NCI-H2227 treated with DMSO at 0.1 percent for 48 hours (cell line): ENCODE measurements around the gene AADACL4.

Experiments used
- DNase-seq: peaks from one replicate; lab custom pipeline; 2025; lab: John Stamatoyannopoulos, UW

Gene AADACL4

DNA sequence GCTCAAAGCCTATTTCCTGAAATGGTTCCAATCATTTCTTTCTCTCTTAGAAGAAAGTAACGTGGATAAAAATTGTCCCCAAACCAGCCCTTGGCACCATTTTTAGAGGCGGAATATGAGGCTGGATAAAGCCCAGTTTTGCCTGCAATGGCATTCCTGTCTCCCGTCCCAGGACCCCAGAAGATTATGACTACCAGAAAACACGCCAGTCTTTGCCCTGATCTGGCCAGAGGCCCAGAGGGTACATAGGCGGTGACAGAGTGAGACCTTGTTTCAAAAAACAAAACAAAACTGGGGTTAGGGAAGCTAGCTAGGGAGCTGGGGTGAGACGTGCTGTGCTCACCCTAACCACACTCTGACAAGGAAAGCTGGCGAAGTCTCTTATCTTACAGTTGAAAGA, at the start of gene AADACL4:
Gene AADACL4 (plus strand): TSS at position 301 of the 400 bp plus-strand sequence. CDS start 462 bp downstream, outside the sequence.
- no peak for DNase-seq

DNA sequence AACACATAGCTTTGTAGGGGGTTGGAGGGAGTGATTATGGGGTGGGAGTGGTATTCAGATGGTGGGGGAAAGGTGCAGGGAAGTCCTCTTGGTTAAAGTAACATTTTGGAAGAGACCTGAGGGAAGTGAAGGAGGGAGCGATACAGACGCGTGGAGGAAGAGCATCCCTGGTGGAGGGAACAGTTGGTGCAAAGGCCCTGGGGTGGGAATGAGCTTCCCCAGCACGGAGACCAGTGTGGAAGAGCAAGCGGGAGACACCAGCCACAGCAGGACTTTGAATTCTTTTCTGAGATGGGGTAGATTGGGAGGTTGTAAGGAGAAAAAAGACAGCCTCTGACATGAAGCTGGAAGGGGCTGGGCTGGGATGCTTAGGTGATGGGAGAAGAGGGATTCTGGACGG, 49.4 kb upstream of the AADACL4 start:
- DNase-seq, result no peak

DNA sequence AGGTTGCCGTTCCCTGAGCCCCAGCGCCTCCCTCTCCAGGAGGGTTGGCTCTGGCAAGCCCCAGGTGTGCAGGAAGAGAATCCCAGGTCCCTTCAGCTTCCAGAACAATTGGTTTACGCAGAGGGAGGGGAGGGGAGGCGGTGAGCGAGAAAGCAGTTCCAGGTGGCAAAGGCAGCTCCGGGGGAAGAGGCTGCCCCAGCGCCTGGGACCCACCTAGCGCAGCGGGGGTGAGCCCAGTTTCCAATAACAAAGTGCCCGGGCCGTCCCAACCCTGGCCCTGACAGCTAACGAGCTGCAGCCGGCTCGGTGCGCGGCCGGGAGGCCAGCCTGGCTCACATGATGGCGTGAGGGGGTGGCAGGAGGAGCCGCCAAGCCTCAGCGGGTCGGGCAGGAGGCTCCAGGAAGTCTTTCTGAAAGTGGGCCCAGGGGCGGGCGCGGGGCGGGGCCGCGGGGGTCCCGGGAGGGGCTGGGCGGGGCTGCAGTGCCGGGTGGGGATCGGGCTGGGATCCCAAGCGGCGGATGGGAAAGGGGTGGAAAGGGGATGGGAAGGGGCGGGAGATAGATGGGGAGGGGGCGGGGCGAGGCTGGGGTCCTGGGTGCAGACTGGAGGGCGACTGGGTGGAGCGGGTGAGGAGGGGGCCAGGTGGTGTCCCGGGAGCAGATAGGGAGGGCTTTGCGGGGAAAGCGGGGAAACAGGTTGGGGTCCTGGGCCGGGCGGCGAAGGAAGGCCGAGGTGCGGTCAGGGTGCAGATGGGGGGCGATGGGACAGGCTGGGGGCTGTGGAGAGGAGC, 48.7 kb upstream of the AADACL4 start:
- no peak for DNase-seq

DNA sequence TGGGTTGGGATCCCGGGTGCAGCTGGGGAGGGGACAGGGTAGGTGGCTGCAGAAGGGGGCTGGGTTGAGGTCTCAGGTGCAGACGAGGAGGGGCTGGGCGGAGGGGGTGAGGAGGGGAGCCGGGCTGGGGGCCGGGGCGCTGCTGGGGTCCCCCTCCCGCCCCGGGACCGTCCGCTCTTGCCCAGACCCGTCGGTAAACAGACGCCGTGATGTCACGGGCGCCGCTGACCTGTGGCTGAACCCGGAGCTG, 48.2 kb upstream of the AADACL4 start:
- no peak for DNase-seq

DNA sequence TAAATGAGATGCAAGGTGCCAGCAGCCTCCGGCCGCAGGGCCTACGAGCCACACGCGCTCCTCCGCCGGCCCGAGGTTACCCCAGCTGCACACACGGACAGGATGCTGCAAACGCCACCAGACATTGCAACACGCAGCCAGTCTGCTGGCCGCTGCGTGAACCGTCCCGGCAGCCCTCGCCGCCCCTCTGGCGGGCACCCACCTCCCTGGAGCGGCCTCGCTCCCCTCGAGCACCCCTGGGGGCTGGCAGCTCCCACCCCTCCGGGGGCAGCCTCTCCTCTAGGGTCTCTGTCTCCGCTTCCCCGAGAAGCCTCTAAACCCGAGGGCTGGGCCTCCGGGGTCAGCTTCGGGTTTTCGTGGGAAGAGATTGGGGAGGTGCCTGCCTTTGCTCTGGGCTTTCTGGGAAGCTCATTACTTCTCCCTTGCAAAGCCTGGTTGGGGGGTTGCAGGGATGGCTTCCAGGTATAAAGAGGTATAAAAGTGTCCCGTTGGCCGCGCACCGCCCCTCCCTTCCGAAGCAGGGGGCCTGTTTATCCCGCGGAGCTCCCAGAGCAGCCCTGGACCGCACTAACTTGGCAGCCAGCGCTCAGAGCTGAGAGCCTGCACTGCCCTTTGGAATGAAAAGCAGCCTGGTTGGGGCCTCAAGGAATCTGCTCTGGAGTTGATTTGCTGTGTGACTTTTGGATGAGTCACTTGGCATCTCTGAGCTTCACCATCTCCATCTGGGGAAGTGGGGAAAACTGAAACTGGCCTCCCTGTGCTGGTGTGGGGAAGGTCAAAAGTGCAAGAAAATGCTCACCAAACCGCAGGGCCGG, 47.7 kb upstream of the AADACL4 start:
- DNase-seq, result no peak

DNA sequence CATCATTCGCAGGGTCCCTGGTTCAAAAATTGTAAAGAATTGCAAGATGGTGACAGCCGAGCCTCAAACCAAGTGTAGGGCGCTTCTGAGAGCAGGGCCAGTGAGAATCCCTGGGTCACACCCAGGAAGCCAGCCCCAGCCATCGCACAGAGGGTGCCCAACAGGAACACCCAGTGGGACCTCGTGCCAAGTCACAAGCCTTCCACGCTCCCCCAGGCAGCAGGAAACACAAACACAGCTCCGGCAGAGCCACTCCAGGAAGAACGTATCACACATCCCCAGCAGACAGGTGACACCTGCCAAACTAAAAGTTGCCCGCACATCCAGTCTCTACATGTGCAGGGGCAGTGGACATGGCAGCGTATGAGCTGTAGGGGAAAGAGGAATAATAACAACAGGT, 46.1 kb upstream of the AADACL4 start:
- DNase-seq, result no peak

DNA sequence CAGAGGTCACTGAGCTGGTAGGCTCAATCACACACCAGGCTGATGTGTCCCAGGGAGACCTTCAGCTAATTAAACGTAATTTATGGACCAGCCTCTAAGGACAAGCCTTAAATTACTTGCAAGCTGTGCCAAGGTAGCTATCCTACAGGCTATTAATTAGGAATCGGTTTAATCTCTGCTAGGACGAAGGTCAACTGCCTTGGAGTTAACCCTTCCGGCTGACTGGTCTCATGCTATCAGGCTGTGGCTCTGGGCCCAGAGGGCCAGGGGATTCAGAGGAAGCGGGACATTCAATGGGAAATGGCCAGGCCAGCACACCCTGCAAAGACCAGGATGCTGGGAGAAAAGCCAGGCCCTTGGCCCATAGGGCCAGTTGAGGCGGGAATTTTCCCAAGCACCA, 44.9 kb upstream of the AADACL4 start:
- no peak for DNase-seq

DNA sequence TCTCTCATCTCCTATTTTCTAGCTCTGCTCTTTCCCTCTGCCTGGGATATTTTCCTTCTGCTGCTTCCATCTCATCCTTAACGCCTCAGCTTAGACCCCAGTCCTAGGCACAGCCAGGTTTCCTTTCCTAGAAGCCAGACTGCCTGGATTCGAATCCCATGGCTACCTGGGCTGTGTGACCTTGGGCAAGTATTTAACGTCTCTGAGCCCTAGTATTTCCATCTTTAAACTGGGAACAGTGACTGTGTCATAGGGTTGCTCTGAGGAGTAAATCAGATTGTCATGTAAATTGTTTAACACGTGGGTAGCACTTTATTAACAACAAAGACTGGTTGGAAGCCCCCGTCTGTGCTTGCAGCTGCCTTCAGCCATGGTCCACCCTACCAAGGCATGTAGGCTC, 44.2 kb upstream of the AADACL4 start:
- no peak for DNase-seq

DNA sequence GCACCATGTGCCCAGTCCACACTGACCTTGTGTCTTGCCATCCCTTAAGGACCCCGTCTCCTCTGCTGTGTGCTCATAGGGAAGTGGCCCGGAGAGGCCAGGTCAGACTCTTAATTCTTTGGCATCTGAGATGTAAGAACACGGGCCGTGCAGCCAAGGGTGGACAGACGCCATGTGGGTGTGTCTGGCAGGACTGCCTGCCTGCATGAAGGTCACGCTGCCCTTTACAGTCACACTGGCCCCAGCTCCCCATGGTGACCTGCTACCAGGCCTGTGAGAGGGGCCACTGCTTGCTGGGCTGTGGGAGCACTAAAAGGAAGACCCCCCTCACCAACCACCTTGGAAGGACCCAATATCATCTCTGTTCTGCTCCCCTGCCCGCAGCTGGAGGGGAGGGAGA, 43.5 kb upstream of the AADACL4 start:
- DNase-seq, result no peak

DNA sequence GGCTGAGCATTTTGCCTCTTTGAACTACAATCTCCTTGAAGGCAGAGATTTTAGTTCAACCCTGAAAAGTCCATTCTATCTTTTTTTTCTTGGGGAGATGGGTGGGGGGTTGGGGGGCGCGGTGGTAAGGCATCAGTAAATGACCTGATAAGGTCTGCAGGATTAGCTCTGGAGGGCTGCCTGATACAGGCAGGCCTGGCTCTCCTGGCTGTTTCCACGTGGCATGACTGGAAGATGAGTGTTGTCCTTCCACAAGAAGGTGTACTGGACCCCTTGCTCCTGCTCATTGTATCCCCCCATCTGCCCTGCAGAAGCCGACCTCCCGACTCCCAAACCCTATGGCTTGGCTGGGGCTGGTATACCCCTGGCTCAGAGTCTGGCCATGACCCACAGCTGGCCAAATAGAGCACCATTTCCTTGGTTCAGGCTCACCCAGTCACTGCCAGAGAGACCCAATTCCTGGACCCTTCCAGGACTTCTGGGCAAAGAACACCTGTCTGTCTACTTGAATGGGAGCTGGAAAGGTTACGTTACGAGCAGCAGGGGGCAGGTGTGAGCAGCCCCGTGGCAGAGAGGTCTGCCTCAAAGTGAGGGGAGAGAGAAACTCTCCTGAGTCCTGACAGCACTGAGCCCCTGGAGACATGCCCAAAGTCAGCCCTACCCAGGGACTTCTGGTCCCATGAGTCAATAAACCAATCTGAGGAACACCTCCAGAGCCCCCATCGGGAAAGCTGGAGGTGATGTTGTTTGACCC, 42.8 kb upstream of the AADACL4 start:
- DNase-seq, result no peak

DNA sequence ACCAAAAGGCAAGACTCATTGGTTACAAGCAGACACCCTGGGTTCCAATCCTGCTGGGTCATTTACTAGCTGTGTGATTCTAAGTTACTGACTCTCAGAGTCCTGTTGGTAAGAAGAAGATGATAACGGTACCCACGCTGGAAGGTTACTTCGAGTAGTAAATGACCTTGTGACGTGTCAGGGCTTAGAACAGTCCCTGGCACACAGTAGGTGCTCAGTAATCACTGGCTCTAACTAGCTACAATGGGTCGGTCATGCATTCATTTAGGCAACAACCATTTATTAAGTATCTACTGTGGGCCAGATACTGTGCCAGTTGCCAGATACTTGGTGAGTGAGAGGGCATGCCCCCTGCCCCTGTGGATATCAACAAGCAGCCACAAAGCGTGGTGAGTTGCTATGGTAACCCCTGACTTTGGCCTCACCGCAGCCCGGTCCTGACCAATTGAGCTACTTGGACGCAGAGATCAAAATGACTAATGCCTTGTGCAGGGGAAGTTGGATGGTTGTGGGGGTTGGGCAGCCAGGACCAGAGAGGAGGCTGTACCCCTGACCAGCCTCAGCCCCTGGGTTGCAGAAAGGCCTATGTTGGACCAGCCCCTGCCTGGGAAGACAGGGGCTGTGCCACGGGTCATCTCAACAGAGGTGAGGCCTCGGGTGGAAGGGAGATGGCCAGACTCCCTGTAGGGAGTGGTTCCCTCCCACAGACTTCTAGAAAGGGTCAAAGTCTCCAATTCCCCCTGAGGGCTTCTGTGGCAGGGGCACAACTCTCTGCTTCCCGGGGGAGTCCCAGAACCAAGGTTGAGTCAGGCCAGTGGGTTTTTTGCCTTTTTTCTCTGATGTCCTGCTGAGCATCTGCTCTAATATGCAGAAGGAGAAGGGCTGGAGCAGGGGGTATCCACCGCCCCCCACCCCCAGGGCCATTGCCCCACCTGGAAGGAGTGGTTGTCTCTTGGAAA, 41.9 kb upstream of the AADACL4 start:
- DNase-seq, result no peak

DNA sequence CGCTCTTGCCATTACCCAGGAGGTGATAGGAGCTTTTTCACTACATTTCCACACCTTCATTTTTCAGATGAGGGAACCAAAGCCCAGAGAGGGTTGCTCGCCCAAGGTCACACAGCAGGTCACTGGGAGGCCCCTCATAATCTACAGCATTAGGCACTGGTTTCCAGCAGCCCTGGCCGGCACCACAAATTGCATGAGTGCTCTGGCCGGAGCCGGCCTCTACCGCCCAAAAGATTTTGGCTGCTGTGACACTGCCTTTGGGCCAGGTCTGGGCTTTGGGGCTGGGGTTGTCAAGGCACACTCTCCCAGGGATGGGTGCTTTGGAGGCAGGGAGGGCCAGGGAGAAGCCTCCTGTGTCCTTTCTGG, 41.2 kb upstream of the AADACL4 start:
- DNase-seq, result no peak

DNA sequence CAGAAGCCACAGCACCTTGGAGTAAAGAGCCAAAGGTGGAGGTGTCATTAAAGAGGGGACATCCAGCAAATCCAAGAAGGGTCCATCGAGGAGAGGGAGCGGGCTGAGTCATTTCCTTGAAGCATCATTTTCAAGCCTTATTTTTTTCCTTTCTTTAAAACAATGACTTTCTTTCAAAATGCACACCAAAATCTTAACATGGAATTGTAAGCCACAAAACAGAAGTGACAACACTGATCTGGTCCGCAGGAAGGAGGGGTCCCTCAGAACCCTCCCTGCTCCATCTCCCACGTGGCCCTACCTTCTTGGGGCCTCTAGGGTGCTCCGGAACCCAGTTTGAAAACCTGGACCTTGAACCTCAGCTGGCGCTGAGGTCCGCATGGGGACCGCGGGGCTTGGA, 40.7 kb upstream of the AADACL4 start:
- DNase-seq, result no peak

DNA sequence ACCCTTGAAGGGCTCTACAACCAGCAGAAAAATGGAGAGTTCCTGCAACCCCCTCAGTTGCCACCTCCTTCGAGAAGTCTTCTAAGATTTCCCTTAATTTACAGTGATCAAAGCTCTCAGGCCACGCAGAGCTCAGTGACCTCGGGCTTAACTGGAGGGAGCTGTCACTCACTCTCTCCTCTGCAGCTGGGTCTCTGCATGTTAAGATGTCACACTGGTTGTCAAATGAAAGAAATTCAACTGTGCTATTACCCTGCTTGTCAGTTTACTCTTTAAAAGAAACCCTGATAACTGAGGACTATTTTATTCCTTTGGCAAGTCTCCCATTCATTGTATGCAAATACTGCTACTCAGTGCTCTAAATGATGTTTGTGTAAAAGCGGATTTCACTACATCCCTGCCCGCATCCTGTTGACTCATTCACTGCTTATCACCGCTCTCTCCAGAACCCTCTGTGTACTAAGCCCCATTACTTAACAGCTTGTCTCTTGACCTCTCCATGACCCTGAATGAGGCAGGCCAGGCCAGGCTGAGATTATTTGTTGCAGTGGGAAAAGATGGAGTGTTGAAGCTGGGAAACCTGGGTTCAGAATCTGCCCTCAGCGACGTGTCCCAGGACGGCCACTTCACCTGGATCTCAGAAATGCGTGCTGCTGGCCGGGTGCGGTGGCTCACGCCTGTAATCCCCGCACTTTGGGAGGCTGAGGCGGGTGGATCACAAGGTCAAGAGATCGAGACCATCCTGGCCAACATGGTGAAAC, 39.6 kb upstream of the AADACL4 start:
- DNase-seq, result no peak

DNA sequence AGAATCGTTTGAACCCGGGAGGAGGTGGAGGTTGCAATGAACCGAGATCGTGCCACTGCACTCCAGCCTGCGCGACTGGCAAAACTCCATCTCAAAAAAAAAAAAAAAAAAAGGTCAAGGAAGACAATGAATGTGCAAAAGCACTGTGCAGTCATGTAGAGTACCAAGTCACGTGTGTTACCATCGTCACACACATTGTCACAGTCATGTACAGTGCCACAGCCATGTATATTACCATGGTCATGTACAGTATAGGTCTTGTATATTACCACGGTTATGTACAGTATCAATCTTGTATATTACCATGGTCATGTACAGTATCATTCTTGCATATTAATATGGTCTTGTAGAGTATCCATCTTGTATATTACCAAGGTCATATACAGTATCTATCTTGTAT, 38.9 kb upstream of the AADACL4 start:
- DNase-seq, result no peak

DNA sequence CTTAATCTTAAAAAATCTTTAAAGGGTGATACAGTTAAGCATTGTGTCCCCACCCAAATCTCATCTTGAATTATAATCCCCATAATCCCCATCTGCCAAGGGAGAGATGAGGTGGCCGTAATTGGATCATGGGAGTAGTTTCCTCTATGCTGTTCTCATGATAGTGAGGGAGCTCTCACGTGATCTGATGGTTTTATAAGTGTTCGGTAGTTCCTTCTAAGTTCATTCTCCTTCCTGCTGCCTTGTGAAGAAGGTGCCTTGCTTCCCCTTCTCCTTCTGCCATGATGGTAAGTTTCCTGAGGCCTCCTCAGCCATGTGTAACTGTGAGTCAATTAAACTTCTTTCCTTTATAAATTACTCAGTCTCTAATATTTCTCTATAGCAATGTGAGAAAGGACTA, 36.6 kb upstream of the AADACL4 start:
- DNase-seq, result no peak

DNA sequence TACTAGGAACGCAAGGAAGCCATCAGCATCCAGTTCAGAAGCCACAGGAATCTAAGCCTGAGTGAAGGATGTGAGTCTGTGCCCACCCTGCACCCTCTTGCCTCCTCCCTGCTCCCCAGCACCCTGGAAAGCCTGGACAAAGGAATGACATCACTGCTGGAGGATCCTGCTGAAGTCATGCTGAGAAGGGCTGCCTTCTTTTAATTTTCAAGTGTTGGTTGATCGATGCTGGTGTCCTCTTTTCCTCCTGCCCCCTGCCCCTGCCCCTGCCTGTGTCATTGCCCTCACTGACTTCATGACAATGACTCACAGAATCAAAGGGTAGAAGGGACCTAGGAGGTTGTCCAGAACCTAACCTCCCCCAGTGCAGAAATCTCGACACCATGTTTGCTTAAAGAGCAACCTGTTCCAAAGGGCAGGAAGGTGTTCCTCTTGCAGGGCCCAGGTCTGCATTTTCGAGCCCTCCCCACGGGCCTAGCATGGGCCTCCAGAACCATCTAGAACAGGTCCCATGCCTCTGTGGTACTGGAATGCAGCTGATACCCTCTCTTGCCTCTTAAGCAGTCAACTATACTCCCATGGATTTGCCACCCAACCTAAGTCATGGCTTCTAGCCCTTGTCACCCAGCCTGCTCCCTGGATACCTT, 35.5 kb upstream of the AADACL4 start:
- no peak for DNase-seq

DNA sequence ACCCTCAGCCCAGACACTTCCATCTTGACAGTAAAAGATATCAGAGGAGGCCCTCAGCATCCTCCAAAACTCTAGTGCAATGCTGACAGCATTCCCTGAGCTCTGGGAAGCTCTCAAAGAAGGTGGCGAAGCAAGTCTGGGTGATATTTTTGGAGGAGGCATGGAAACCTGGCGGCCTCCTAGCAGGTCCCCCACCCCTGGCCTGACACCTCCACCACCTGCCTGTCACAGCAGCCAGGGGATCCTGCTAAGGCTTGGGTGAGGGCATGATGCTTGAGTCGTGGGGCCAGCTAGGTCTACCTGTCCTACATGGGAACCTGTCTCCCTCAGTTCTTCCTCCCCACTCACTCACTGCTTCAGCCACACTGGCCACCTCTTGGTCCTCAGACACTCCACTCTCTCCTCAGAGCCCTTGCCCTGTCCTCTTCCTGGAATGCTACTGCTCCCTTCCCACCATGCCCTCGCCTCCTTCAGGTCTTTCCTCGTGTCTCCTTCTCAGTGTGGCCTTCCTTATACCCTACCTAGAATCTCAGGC, 34.3 kb upstream of the AADACL4 start:
- no peak for DNase-seq

DNA sequence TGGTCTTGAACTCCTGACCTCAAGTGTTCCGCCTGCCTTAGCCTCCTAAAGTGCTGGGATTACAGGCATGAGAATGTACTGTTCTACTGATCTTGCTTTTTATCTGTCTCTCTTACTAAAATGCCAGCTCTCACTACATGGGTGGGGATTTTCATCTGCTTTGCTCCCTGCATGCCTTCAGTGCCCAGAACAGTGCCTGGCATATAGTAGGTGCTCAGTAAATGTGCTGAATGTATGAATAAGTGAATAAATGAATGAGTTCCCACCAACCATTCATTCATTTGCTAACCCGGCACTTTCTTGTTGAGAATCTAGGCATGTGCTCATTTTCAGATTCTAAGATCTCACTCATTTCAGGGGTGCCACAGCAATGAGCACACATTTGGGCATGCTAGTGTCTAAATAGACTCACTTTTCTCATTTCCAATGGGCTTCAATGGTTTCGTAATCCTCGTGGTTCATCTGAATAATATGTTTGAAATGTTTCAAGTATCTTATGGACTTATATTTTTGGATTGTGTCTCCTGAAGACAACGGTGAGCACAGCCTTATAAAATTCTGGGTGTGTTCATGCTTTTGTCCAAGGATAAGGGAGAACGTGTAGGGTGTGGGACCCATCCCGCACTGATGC, 33.5 kb upstream of the AADACL4 start:
- DNase-seq, result no peak

DNA sequence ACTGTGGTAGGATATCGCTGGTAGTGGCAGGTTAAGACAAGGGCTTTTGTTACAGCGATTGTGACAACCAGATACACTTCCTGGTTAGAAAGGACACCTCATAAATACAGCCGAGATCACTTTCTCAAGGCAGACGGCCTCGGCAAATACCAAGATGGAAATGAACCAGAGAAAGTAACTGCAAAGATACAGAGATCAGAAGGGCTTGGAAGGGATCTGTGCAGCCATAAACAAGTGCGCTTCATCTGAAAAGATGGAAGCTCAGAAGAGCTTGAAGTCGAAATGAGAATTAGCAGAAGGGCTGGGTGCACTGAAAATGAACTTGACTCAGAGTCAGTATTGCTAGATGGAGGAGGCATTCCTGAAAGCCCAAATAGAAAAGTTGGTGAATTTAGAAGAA, 32.9 kb upstream of the AADACL4 start:
- no peak for DNase-seq
